IMR-90 (cell line): ENCODE results near the gene UBA52. TPM values are rescaled to one million over a fixed set of nuclear protein-coding genes. Genes with fewer than 3 reads are reported as not detected.

Experiments used
- ATAC-seq: fragments of 200-7000 bp; cut with Tn5 transposase; 2 replicates; pipeline ENCODE4 v1.9.1; 2020; ENCODE audit warnings: low read depth, mild to moderate bottlenecking, moderate library complexity
- BruUV-seq: library from RNA; stranded (reverse); fragments of 400-500 nt; replicated peaks from 2 replicates; lab custom pipeline; 2021; lab: Mats Ljungman, UMichigan
- CTCF ChIA-PET: fragments of 300-600 bp; formaldehyde crosslinking; extraction: SDS; loops from one replicate; lab custom pipeline; 2021; ENCODE audit warnings: antibody characterized with exemption; lab: Yijun Ruan, JAX
- POLR2A ChIA-PET: fragments of 300-600 bp; sonication (Branson Sonifier 250); formaldehyde crosslinking; loops from one replicate; lab custom pipeline; 2022; ENCODE audit warnings: antibody characterized with exemption; ENCODE audit not compliant: unreplicated experiment; lab: Charles Lee
- DNase-seq: peaks from one replicate; pipeline ENCODE4 v3.0.0; 2013
- H2AFZ ChIP-seq: replicated peaks from 2 replicates; pipeline ENCODE3; 2013; ENCODE audit warnings: low read length, mild to moderate bottlenecking; ENCODE audit not compliant: poor library complexity
- H2AK5ac ChIP-seq: 2 replicates; pipeline ENCODE4 v1.6.1; 2013; ENCODE audit warnings: low read depth, low read length, inconsistent platforms
- H2AK9ac ChIP-seq: replicated peaks from 2 replicates; pipeline ENCODE3; 2013; ENCODE audit warnings: mild to moderate bottlenecking, low read depth, low read length, moderate library complexity; ENCODE audit not compliant: poor library complexity
- H2BK120ac ChIP-seq: 2 replicates; pipeline ENCODE4 v1.6.1; 2013; ENCODE audit warnings: low read depth, low read length, inconsistent platforms
- H2BK15ac ChIP-seq: 3 replicates; pipeline ENCODE4 v1.6.1; 2013; ENCODE audit warnings: low read depth, low read length, inconsistent platforms
- H2BK20ac ChIP-seq: 2 replicates; pipeline ENCODE4 v1.6.1; 2013; ENCODE audit warnings: low read depth, mild to moderate bottlenecking, inconsistent platforms, low read length, moderate library complexity
- H2BK5ac ChIP-seq: 2 replicates; pipeline ENCODE4 v1.6.1; 2013; ENCODE audit warnings: mild to moderate bottlenecking, low read depth, low read length, inconsistent platforms; ENCODE audit not compliant: poor library complexity, severe bottlenecking
- H3K14ac ChIP-seq: replicated peaks from 2 replicates; pipeline ENCODE4 v1.6.1; 2013; ENCODE audit warnings: low read depth, low read length, inconsistent platforms
- H3K18ac ChIP-seq: 2 replicates; pipeline ENCODE4 v1.6.1; 2013; ENCODE audit warnings: low read depth, low read length, control low read depth
- H3K23ac ChIP-seq: 2 replicates; pipeline ENCODE4 v1.6.1; 2013; ENCODE audit warnings: low read depth, low read length, inconsistent platforms
- H3K27ac ChIP-seq: 2 replicates; pipeline ENCODE4 v1.5.1; 2013; ENCODE audit warnings: mild to moderate bottlenecking, control low read depth, low read length; ENCODE audit not compliant: insufficient read depth
- H3K27me3 ChIP-seq: 2 replicates; pipeline ENCODE4 v1.6.1; 2013; ENCODE audit warnings: low read length; ENCODE audit not compliant: control insufficient read depth, insufficient read depth
- H3K36me3 ChIP-seq: 2 replicates; pipeline ENCODE4 v1.6.1; 2013; ENCODE audit warnings: low read length, mixed read lengths; ENCODE audit not compliant: control insufficient read depth, insufficient read depth
- H3K4ac ChIP-seq: 2 replicates; pipeline ENCODE4 v1.6.1; 2013; ENCODE audit warnings: low read depth, low read length, inconsistent platforms
- H3K4me1 ChIP-seq: 2 replicates; pipeline ENCODE4 v1.6.1; 2013; ENCODE audit warnings: low read length, mixed read lengths; ENCODE audit not compliant: control insufficient read depth, insufficient read depth
- H3K4me2 ChIP-seq: 2 replicates; pipeline ENCODE4 v1.6.1; 2013; ENCODE audit warnings: low read depth, mild to moderate bottlenecking, control low read depth, low read length, moderate library complexity
- H3K4me3 ChIP-seq: 2 replicates; pipeline ENCODE4 v1.5.1; 2013; ENCODE audit warnings: low read depth, mild to moderate bottlenecking, control low read depth, low read length, moderate library complexity; ENCODE audit not compliant: insufficient read depth
- H3K56ac ChIP-seq: 2 replicates; pipeline ENCODE4 v1.6.1; 2013; ENCODE audit warnings: low read length, inconsistent platforms; ENCODE audit not compliant: insufficient read depth; ENCODE audit errors: extremely low read depth
- H3K79me1 ChIP-seq, 2 experiments: 2 replicates each; pipeline ENCODE4 v1.6.1; 2013; ENCODE audit warnings: low read length in 2 of 2, inconsistent platforms in 1 of 2, low read depth in 1 of 2
- H3K9ac ChIP-seq: 2 replicates; pipeline ENCODE4 v1.6.1; 2013; ENCODE audit warnings: low read depth, low read length, control low read depth
- H3K9me1 ChIP-seq: 2 replicates; pipeline ENCODE4 v1.6.1; 2013; ENCODE audit warnings: low read length, inconsistent platforms; ENCODE audit not compliant: insufficient read depth
- H3K9me3 ChIP-seq: 2 replicates; pipeline ENCODE4 v1.6.1; 2013; ENCODE audit warnings: low read length; ENCODE audit not compliant: control insufficient read depth, insufficient read depth
- H4K20me1 ChIP-seq: 2 replicates; pipeline ENCODE4 v1.6.1; 2013; ENCODE audit warnings: low read length, inconsistent platforms; ENCODE audit not compliant: insufficient read depth
- H4K5ac ChIP-seq: 2 replicates; pipeline ENCODE4 v1.6.1; 2013; ENCODE audit warnings: mild to moderate bottlenecking, low read depth, low read length, control low read depth
- H4K8ac ChIP-seq, 2 experiments: 2 replicates each; pipeline ENCODE4 v1.6.1; 2013; ENCODE audit warnings: low read depth in 2 of 2, low read length in 2 of 2, control low read depth in 1 of 2, inconsistent platforms in 1 of 2
- H4K91ac ChIP-seq: 2 replicates; pipeline ENCODE4 v1.6.1; 2013; ENCODE audit warnings: low read depth, low read length, inconsistent platforms; ENCODE audit not compliant: insufficient read depth
- BHLHE40 ChIP-seq: fragments of 150-350 bp; IDR thresholded peaks from 2 replicates; pipeline ENCODE4 v1.6.1; 2016; ENCODE audit warnings: mild to moderate bottlenecking, low read depth, low read length
- CEBPB ChIP-seq: IDR thresholded peaks from 2 replicates; pipeline ENCODE4 v1.6.1; 2012; ENCODE audit warnings: low read depth, low read length, improper control_type of control experiment
- CHD1 ChIP-seq: IDR thresholded peaks from 2 replicates; pipeline ENCODE4 v1.6.1; 2012; ENCODE audit warnings: low read depth, low read length, improper control_type of control experiment
- CTCF ChIP-seq: conservative IDR thresholded peaks from 2 replicates; pipeline ENCODE4 v1.5.1; 2012; ENCODE audit warnings: mild to moderate bottlenecking, low read depth, low read length, improper control_type of control experiment
- ELK1 ChIP-seq: fragments of 150-350 bp; IDR thresholded peaks from 2 replicates; pipeline ENCODE4 v1.6.1; 2016; ENCODE audit warnings: low read depth, mild to moderate bottlenecking, low read length, moderate library complexity, borderline replicate concordance
- FOS ChIP-seq: fragments of 150-350 bp; IDR thresholded peaks from 2 replicates; pipeline ENCODE4 v1.6.1; 2016; ENCODE audit warnings: low read depth, low read length
- MAZ ChIP-seq: IDR thresholded peaks from 2 replicates; pipeline ENCODE4 v1.6.1; 2012; ENCODE audit warnings: low read depth, mild to moderate bottlenecking, low read length, improper control_type of control experiment, moderate library complexity, borderline replicate concordance
- MXI1 ChIP-seq: IDR thresholded peaks from 2 replicates; pipeline ENCODE4 v1.6.1; 2012; ENCODE audit warnings: low read depth, mild to moderate bottlenecking, low read length, moderate library complexity, borderline replicate concordance
- NFE2L2 ChIP-seq: fragments of 150-350 bp; IDR thresholded peaks from 2 replicates; pipeline ENCODE4 v1.6.1; 2016; ENCODE audit warnings: low read depth, mild to moderate bottlenecking, low read length
- POLR2A ChIP-seq: IDR thresholded peaks from 2 replicates; pipeline ENCODE4 v1.6.1; 2012; ENCODE audit warnings: mild to moderate bottlenecking, low read depth, low read length
- RAD21 ChIP-seq: IDR thresholded peaks from 2 replicates; pipeline ENCODE4 v1.6.1; 2012; ENCODE audit warnings: low read length, improper control_type of control experiment
- RCOR1 ChIP-seq: IDR thresholded peaks from 2 replicates; pipeline ENCODE4 v1.6.1; 2012; ENCODE audit warnings: mild to moderate bottlenecking, low read length, improper control_type of control experiment; ENCODE audit not compliant: insufficient replicate concordance
- RFX5 ChIP-seq: IDR thresholded peaks from 2 replicates; pipeline ENCODE4 v1.8.0; 2012; ENCODE audit warnings: low read depth, mild to moderate bottlenecking, low read length, moderate library complexity
- SMC3 ChIP-seq: fragments of 150-350 bp; IDR thresholded peaks from 2 replicates; pipeline ENCODE4 v1.6.1; 2016; ENCODE audit warnings: low read depth, mild to moderate bottlenecking, antibody characterized with exemption, low read length, moderate library complexity
- USF2 ChIP-seq: fragments of 150-350 bp; IDR thresholded peaks from 2 replicates; pipeline ENCODE4 v1.6.1; 2017; ENCODE audit warnings: mild to moderate bottlenecking, antibody characterized with exemption, low read length, low read depth
- WGBS, 2 experiments: methylation state at CpG; one replicate each; pipeline versions ENCODE4 v1.1.5 to v1.1.7; 2013; ENCODE audit warnings: missing lambda C conversion rate in 2 of 2; ENCODE audit not compliant: insufficient read length in 1 of 2; ENCODE audit errors: extremely low coverage in 2 of 2; 5-methylcytosine and 5-hydroxymethylcytosine counted together
- dilution Hi-C: fragments of 300-500 bp; cut with HindIII; formaldehyde crosslinking; loops from one replicate; pipeline ENCODE4 v1.14.3; 2018; ENCODE audit warnings: low sequenced_read_pairs; ENCODE audit not compliant: unreplicated experiment
- in situ Hi-C: fragments of 300-500 bp; cut with MboI; formaldehyde crosslinking; loops from 3 replicates; pipeline ENCODE4 v1.14.3; 2019; ENCODE audit warnings: low sequenced_read_pairs, inconsistent platforms, mixed read lengths
- intact Hi-C: fragments of 100-400 bp; cut with micrococcal nuclease; formaldehyde crosslinking; loops from 2 replicates; pipeline ENCODE4 v1.10.0; 2022
- polyA plus RNA-seq, 3 experiments: library from polyadenylated mRNA; depleted of rRNA; stranded (reverse); fragments of >200 nt; gene quantifications; 2 replicates each; pipeline ENCODE4 v1.2.3, GENCODE V29; 2012; ENCODE audit warnings: low replicate concordance in 1 of 3
- total RNA-seq: library from RNA; depleted of rRNA; stranded (reverse); fragments of >200 nt; gene quantifications from 2 replicates; pipeline ENCODE4 v1.2.3, GENCODE V29; 2012

UBA52 gene
- total and polyA plus RNA-seq, 2 of the 4 experiments (the other 2 are of a cell fraction), result 1,030 to 3,008 TPM

GRCh38 chr19:18532168-18532890, 39.3 kb upstream of the UBA52 start:
- H3K4me3 ChIP-seq, result no peak overlapping the region
- intact Hi-C loops (no loop called here), dilution Hi-C loops (no loop called here), in situ Hi-C loops (no loop called here)
- H3K4me1 ChIP-seq, result no peaks in the 10 kb centered on the region
- H3K23ac ChIP-seq, result no peak overlapping the region
- H3K36me3 ChIP-seq, result peaks cover 45% of the 10 kb centered on the region
- peaks cover 3 to 19% of the 10 kb centered on the region in 2 experiments; a peak in 3 of 4 replicates for H3K79me1 ChIP-seq
- CTCF ChIA-PET, result no interaction called here
- no peak overlapping the region for H3K56ac ChIP-seq
- no peak overlapping the region for H2AK9ac ChIP-seq
- H2BK120ac ChIP-seq, result no peak overlapping the region
- no peak overlapping the region for H3K9ac ChIP-seq
- H2BK20ac ChIP-seq, result no peak overlapping the region
- no peak overlapping the region for H2BK15ac ChIP-seq
- H2BK5ac ChIP-seq, result no peak overlapping the region
- no peaks in the 10 kb centered on the region for H3K27me3 ChIP-seq
- H3K4me2 ChIP-seq, result no peak overlapping the region
- H4K5ac ChIP-seq, result no peak overlapping the region
- no peak overlapping the region for H4K91ac ChIP-seq
- H3K9me1 ChIP-seq, result 0 out of 2 replicates have a peak, but pooled peaks cover 4% of the 10 kb centered on the region
- no peak overlapping the region for H3K27ac ChIP-seq
- POLR2A ChIA-PET, result no interaction called here
- 95% methylated on average over 11 of the region's 22 CpGs; no CpG with 5 or more reads in 1 of the 2 experiments for WGBS, 2 experiments
- no peaks in the 10 kb centered on the region for H3K9me3 ChIP-seq
- no peak for DNase-seq
- H2AK5ac ChIP-seq, result no peak overlapping the region
- no peaks in the 10 kb centered on the region for H4K20me1 ChIP-seq
- no peak overlapping the region for H4K8ac ChIP-seq
- H2AFZ ChIP-seq, result no peak overlapping the region
- H3K4ac ChIP-seq, result no peak overlapping the region
- TF ChIP-seq CTCF (no peak), FOS (no peak), CEBPB (no peak), RAD21 (no peak), CHD1 (no peak), MAZ (no peak), BHLHE40 (no peak), SMC3 (no peak), RFX5 (no peak), RCOR1 (no peak), NFE2L2 (no peak), MXI1 (no peak), ELK1 (no peak), USF2 (no peak), POLR2A (no peak)
- H3K14ac ChIP-seq, result no peak overlapping the region
- no TSS peak for BruUV-seq
- H3K18ac ChIP-seq, result no peak overlapping the region
- ATAC-seq, result no peak
